Chondrocyte (in vitro differentiated cells): ENCODE measurements around the gene FBN2. TPM values are rescaled to one million over a fixed set of nuclear protein-coding genes. Genes with fewer than 3 reads are reported as not detected.
A peak's percentile ranks its signal among the peaks of the same experiment; 100 is the strongest.

Experiments used
- DNase-seq: peaks from one replicate; pipeline ENCODE4 v3.0.0; 2021; ENCODE audit warnings: mixed read lengths, low spot score
- H3K27ac Mint-ChIP-seq: one replicate; pipeline ENCODE4 v1.8.0; 2021; ENCODE audit warnings: mild to moderate bottlenecking, moderate library complexity, mixed read lengths; ENCODE audit not compliant: unreplicated experiment
- H3K27me3 Mint-ChIP-seq: 2 replicates; pipeline ENCODE4 v1.8.0; 2021; ENCODE audit warnings: low read depth, mixed read lengths
- H3K36me3 Mint-ChIP-seq: 2 replicates; pipeline ENCODE4 v1.8.0; 2021; ENCODE audit warnings: low read depth, mixed read lengths
- H3K4me1 Mint-ChIP-seq: 2 replicates; pipeline ENCODE4 v1.8.0; 2021; ENCODE audit warnings: low read depth, mild to moderate bottlenecking, mixed read lengths
- H3K4me3 Mint-ChIP-seq: one replicate; pipeline ENCODE4 v1.8.0; 2021; ENCODE audit warnings: mild to moderate bottlenecking, moderate library complexity, mixed read lengths; ENCODE audit not compliant: unreplicated experiment
- H3K9me3 Mint-ChIP-seq: 2 replicates; pipeline ENCODE4 v1.8.0; 2021; ENCODE audit warnings: low read depth, mixed read lengths
- CTCF ChIP-seq: fragments of 200-600 bp; sonication (generic); IDR thresholded peaks from 2 replicates; pipeline ENCODE4 v1.5.0; 2021; ENCODE audit warnings: antibody characterized with exemption, mild to moderate bottlenecking, moderate library complexity
- total RNA-seq: library from RNA; stranded (reverse); gene quantifications from 3 replicates; pipeline ENCODE4 v1.2.1, GENCODE V29; 2021

FBN2 gene
- total RNA-seq, 1 donor from 2014 or later, result 311 TPM

GRCh38 chr5:128539038-128539429, 989 bp upstream of the FBN2 start:
- H3K27ac Mint-ChIP-seq, result peak overlapping the region; percentile 6
- H3K4me1 Mint-ChIP-seq, result peaks cover 28% of the 10 kb centered on the region
- no peaks in the 10 kb centered on the region for H3K27me3 Mint-ChIP-seq
- peak overlapping the region; percentile 84 for H3K4me3 Mint-ChIP-seq
- DNase-seq, result peak; percentile 81
- TF ChIP-seq CTCF, result peak; percentile 50
- peaks cover 8% of the 10 kb centered on the region for H3K9me3 Mint-ChIP-seq
- peaks cover 7% of the 10 kb centered on the region for H3K36me3 Mint-ChIP-seq

- Mint-ChIP-seq H3K36me3 (peaks cover 4% of the 10 kb centered on the region), H3K4me3 (peak overlapping the region; percentile 84), H3K9me3 (peaks cover 2% of the 10 kb centered on the region), H3K27ac (peak overlapping the region; percentile 79), H3K27me3 (no peaks in the 10 kb centered on the region), H3K4me1 (peaks cover 31% of the 10 kb centered on the region)
- no peak for TF ChIP-seq CTCF
- DNase-seq, result peak; percentile 98
Observed at GRCh38 chr5:128538250-128539037, 399 bp upstream of the FBN2 start.

- peak overlapping the region; percentile 84 for H3K4me3 Mint-ChIP-seq
- TF ChIP-seq CTCF, result no peak
Observed at GRCh38 chr5:128537221-128537999, 635 bp downstream of the FBN2 start.

GRCh38 chr5:128536254-128537220, 1.5 kb downstream of the FBN2 start:
- TF ChIP-seq CTCF, result peak; percentile 66
- H3K4me1 Mint-ChIP-seq, result peaks cover 49% of the 10 kb centered on the region
- H3K27ac Mint-ChIP-seq, result peak overlapping the region; percentile 60
- peak overlapping the region; percentile 84 for H3K4me3 Mint-ChIP-seq
- H3K9me3 Mint-ChIP-seq, result no peaks in the 10 kb centered on the region
- H3K27me3 Mint-ChIP-seq, result no peaks in the 10 kb centered on the region
- DNase-seq, result peak; percentile 81
- H3K36me3 Mint-ChIP-seq, result peaks cover 4% of the 10 kb centered on the region

More at GRCh38 chr5:128537221-128537999, 635 bp downstream of the FBN2 start:
- H3K4me1 Mint-ChIP-seq, result peaks cover 41% of the 10 kb centered on the region
- no peaks in the 10 kb centered on the region for H3K27me3 Mint-ChIP-seq
- H3K27ac Mint-ChIP-seq, result peak overlapping the region; percentile 88
- no peaks in the 10 kb centered on the region for H3K9me3 Mint-ChIP-seq
- peaks cover 4% of the 10 kb centered on the region for H3K36me3 Mint-ChIP-seq
- DNase-seq, result peak; percentile 89
